H7 (cell line): ENCODE data around the gene DBP. TPM values are rescaled to one million over a fixed set of nuclear protein-coding genes. Genes with fewer than 3 reads are reported as not detected.
A peak's percentile ranks its signal among the peaks of the same experiment; 100 is the strongest.

Experiments
- DNase-seq: peaks from one replicate; pipeline ENCODE4 v3.0.0; 2012
- H3K27me3 ChIP-seq: 2 replicates; pipeline ENCODE4 v1.6.0; 2011; ENCODE audit warnings: mild to moderate bottlenecking, low read length; ENCODE audit not compliant: control insufficient read depth, insufficient read depth
- H3K36me3 ChIP-seq: replicated peaks from 2 replicates; pipeline ENCODE4 v1.5.1; 2011; ENCODE audit warnings: low read length; ENCODE audit not compliant: control insufficient read depth, insufficient read depth
- H3K4me3 ChIP-seq: 2 replicates; pipeline ENCODE4 v1.5.1; 2011; ENCODE audit warnings: low read depth, mild to moderate bottlenecking, control low read depth, low read length, moderate library complexity; ENCODE audit not compliant: insufficient read depth
- total RNA-seq: library from RNA; depleted of rRNA; stranded (reverse); fragments of >200 nt; shearing (Covaris generic); gene quantifications from 2 replicates; pipeline ENCODE4 v1.2.3, GENCODE V29; 2014

The DBP gene
- total RNA-seq, 1 experiment from 2014 or later = 11.2 TPM

DNA sequence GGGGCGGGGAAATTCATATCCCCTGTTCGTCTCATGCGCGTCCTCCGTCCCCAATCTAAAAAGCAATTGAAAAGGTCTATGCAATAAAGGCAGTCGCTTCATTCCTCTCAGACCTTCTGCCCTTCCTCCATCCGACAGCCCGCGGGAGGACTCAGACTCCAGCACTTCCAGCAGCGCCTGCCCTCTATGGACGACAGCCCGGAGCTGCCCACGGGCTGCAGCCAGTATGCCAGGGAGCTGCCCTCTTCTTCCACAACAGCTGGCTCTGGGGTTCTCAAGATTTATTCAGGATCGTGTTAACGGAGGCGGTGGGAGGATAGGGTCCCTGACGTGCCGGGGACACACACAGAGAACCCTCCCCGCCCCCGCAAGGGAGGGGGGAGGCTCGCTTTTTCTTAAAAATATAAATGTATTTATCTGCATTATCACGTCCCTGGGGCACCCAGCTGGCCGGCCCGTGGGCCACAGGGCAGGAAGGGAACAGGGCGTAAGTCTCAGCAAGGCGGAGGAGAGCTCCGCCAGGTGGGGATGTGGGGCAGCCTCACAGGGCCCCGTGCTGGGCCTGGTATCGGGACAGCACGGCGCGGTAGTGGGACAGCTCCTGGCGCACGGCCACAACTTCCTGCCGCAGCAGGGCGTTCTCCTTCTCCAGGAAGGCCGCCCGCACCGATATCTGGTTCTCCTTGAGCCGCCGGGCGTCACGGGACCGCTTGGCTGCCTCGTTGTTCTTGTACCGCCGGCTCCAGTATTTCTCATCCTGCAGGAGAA lies 6.7 kb downstream of the DBP start:
- H3K4me3 ChIP-seq = peak overlapping the region; percentile 50
- H3K27me3 ChIP-seq = no peaks in the 10 kb centered on the region
- H3K36me3 ChIP-seq = peaks cover 2% of the 10 kb centered on the region
- peak; percentile 84 for DNase-seq

DNA sequence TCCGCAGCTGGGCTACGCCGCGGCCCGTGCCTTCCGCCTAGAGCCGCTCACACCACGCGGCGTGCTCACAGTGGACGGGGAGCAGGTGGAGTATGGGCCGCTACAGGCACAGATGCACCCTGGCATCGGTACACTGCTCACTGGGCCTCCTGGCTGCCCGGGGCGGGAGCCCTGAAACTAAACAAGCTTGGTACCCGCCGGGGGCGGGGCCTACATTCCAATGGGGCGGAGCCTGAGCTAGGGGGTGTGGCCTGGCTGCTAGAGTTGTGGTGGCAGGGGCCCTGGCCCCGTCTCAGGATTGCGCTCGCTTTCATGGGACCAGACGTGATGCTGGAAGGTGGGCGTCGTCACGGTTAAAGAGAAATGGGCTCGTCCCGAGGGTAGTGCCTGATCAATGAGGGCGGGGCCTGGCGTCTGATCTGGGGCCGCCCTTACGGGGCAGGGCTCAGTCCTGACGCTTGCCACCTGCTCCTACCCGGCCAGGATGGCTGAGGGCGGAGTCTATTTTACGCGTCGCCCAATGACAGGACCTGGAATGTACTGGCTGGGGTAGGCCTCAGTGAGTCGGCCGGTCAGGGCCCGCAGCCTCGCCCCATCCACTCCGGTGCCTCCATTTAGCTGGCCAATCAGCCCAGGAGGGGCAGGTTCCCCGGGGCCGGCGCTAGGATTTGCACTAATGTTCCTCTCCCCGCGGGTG lies 7.4 kb downstream of the DBP start:
- DNase-seq = peak; percentile 97
- H3K27me3 ChIP-seq = no peaks in the 10 kb centered on the region
- peaks cover 2% of the 10 kb centered on the region for H3K36me3 ChIP-seq
- H3K4me3 ChIP-seq = peak overlapping the region; percentile 50

GRCh38 chr19:48629297-48629598 lies 7.9 kb downstream of the DBP start:
- peak overlapping the region; percentile 50 for H3K4me3 ChIP-seq
- DNase-seq = no peak
- H3K36me3 ChIP-seq = peaks cover 2% of the 10 kb centered on the region
- H3K27me3 ChIP-seq = no peaks in the 10 kb centered on the region

GRCh38 chr19:48628486-48629296 lies 8.5 kb downstream of the DBP start:
- Histone ChIP-seq H3K27me3 (no peaks in the 10 kb centered on the region), H3K4me3 (no peak overlapping the region), H3K36me3 (peaks cover 2% of the 10 kb centered on the region)
- DNase-seq = no peak

- H3K36me3 ChIP-seq = peaks cover 2% of the 10 kb centered on the region
- H3K27me3 ChIP-seq = no peaks in the 10 kb centered on the region
- H3K4me3 ChIP-seq = no peak overlapping the region
- DNase-seq = no peak
Observed at GRCh38 chr19:48627865-48628314, 9.3 kb downstream of the DBP start.

DNA sequence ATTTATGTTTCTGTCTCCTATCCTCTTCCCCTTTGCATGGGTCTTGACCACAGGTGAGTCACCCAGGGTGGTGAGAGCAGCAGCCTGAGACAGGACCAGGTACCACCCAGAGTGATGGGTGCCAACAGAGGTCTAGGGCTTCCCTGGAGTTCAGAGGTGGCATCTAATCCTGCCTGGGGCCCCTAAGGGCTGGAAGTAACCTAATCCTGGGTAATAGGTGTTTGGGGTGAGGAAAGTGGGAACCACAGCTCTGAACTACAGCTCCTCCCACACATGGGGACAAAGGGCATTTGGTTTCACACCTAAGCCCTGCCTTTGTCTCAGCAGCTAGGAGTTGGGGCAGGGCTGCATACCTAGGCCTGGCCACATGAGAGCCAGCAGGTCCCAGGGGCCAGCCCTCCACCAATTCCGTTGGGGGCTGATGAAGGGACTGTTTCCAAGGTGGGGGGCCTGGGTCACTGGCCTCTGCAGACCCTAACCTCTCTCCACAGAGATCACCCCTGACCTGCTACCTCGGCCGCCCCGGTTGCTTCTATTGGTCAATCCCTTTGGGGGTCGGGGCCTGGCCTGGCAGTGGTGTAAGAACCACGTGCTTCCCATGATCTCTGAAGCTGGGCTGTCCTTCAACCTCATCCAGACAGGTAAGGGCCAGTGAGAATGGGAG lies 9.8 kb downstream of the DBP start:
- no peak overlapping the region for H3K4me3 ChIP-seq
- no peaks in the 10 kb centered on the region; the same call in none of the 2 replicates for H3K36me3 ChIP-seq
- H3K27me3 ChIP-seq = no peaks in the 10 kb centered on the region
- peak; percentile 41 for DNase-seq

DNA sequence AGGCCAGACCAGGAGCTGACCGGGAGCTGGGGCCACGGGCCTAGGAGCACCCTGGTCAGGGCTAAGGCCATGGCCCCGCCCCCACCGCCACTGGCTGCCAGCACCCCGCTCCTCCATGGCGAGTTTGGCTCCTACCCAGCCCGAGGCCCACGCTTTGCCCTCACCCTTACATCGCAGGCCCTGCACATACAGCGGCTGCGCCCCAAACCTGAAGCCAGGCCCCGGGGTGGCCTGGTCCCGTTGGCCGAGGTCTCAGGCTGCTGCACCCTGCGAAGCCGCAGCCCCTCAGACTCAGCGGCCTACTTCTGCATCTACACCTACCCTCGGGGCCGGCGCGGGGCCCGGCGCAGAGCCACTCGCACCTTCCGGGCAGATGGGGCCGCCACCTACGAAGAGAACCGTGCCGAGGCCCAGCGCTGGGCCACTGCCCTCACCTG lies 11.3 kb downstream of the DBP start:
- DNase-seq = peak; percentile 46
- Histone ChIP-seq H3K27me3 (no peaks in the 10 kb centered on the region), H3K4me3 (no peak overlapping the region), H3K36me3 (no peaks in the 10 kb centered on the region; the same call in none of the 2 replicates)

GRCh38 chr19:48624791-48625723 lies 12.1 kb downstream of the DBP start:
- peak; percentile 85 for DNase-seq
- H3K27me3 ChIP-seq = no peaks in the 10 kb centered on the region
- no peaks in the 10 kb centered on the region; the same call in none of the 2 replicates for H3K36me3 ChIP-seq
- peak overlapping the region; percentile 61 for H3K4me3 ChIP-seq

DNA sequence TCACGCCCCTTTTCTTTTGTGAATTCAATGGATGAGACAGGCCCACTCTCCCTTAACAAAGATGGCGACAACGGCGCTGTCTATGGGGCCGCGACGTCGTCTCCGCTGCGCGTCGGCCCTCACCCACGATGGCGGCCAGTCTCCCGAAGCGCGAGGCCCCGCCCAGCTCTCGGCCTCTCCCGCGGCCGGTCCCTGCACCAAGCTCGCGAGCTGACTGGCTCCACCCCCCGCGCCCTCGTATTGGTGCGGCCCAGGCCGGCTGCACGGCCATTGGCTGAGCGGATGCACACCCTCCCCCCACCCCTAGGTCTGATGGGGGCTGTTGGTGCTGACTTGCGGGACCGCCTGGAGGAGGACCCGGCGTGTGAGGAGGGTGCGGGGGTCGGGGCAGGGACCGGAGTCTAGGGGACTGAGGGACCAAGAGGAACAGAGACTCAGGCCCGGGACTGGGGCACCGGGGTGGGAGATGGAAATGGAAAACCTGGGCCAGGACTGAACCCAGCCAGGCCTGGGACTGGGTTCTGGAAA lies 13.0 kb downstream of the DBP start:
- Histone ChIP-seq H3K36me3 (no peaks in the 10 kb centered on the region; the same call in none of the 2 replicates), H3K27me3 (no peaks in the 10 kb centered on the region), H3K4me3 (peak overlapping the region; percentile 61)
- DNase-seq = peak; percentile 99

DNA sequence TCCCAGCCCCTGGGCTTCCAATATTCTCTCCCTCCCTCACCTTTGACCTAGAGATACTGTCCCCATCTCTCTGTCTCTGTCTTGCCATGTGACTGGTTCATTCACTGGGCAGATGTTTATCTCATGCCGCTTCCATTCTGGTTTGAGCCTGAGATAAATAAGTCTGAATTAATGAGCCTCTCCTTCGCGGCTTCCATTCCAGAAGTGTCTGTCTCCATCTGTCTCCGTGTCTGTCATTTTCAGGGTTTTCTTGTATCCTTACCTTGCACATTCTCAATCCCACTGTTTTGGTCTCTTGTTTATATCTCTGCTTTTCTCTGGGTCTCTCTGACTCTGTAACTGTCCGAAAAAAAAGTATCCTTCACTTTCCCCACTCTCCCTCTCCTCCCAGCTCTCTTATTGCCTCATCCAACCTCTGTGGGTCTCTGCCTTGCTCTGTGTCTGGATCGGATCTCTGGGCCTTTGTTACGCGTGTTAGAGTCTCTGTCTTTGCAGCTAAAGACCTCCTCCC lies 13.6 kb downstream of the DBP start:
- no peaks in the 10 kb centered on the region; the same call in none of the 2 replicates for H3K36me3 ChIP-seq
- DNase-seq = peak; percentile 54
- H3K27me3 ChIP-seq = no peaks in the 10 kb centered on the region
- peak overlapping the region; percentile 30 for H3K4me3 ChIP-seq

DNA sequence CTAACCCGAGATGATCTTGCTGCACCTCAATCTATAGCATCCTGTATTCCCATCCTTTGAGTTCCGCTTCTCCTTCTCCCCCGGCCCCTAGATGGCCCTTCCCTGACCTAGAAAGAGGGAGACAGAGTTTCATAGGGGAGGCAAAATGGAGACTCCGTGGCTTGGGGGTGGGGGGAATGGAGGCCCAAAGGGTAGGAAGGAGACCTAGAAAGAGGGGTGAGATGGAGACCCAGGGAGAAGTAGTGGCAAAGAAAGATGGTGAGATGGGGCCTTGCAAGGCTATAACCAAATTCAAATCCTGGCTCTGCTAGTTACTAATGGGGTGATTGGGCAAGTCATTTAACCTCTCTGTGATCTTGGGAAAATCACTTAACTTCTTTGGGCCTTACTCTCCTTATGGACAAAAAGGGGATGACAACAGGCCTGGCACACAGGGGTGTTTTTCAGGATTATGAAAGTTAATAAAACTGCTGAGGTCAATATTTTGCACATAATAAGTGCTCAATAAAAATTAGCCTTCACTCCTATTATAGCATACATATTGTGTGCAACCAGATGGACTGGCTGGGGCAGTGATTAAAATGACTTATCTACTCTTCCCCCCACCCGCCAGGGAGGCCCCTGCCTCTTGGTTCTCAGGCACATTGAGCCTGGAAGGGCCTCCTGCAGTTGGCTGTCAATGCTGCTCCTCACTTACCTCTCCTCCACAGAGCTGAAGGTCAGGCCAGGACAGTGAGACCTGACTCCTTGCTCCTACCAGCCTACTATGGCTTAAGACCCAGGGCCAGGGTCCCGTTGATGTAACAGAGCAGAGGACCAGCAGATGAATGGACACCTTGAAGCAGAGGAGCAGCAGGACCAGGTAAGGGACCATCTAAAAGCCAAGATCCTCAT lies 17.2 kb downstream of the DBP start:
- Histone ChIP-seq H3K4me3 (peak overlapping the region; percentile 100), H3K36me3 (peaks cover 27% of the 10 kb centered on the region), H3K27me3 (no peaks in the 10 kb centered on the region)
- peak; percentile 33 for DNase-seq

- peaks cover 27% of the 10 kb centered on the region for H3K36me3 ChIP-seq
- H3K27me3 ChIP-seq = no peaks in the 10 kb centered on the region
- peak; percentile 99 for DNase-seq
- peak within 1 kb of the TSS; percentile 100 for H3K4me3 ChIP-seq
Observed at GRCh38 chr19:48618916-48619691, 18.1 kb downstream of the DBP start, which contains the start of the genes RPL18 and SPHK2. RPL18 (minus strand) TSS chr19:48619178; CDS start chr19:48619143, 35 bp downstream. SPHK2 (plus strand) TSS chr19:48619506; CDS start chr19:48620515, 1,009 bp downstream.
